T-helper 1 cell treated with Interleukin-12 subunit alpha and Interleukin-12 subunit beta and Interleukin-4 antibody, amounts not matched to agents 30 ng/mL and 1 ng/mL, for 36 hours (primary cell): ENCODE results near the gene CCP110. TPM values are rescaled to one million over a fixed set of nuclear protein-coding genes. Genes with fewer than 3 reads are reported as not detected.

Source experiments
- intact Hi-C: fragments of 100-400 bp; cut with micrococcal nuclease; formaldehyde crosslinking; loops from one replicate; pipeline ENCODE4 v1.15.1; 2024
- total RNA-seq: library from RNA; stranded (reverse); gene quantifications from 2 replicates; pipeline ENCODE4 v1.2.3, GENCODE V29; 2022

The CCP110 gene, protein sequence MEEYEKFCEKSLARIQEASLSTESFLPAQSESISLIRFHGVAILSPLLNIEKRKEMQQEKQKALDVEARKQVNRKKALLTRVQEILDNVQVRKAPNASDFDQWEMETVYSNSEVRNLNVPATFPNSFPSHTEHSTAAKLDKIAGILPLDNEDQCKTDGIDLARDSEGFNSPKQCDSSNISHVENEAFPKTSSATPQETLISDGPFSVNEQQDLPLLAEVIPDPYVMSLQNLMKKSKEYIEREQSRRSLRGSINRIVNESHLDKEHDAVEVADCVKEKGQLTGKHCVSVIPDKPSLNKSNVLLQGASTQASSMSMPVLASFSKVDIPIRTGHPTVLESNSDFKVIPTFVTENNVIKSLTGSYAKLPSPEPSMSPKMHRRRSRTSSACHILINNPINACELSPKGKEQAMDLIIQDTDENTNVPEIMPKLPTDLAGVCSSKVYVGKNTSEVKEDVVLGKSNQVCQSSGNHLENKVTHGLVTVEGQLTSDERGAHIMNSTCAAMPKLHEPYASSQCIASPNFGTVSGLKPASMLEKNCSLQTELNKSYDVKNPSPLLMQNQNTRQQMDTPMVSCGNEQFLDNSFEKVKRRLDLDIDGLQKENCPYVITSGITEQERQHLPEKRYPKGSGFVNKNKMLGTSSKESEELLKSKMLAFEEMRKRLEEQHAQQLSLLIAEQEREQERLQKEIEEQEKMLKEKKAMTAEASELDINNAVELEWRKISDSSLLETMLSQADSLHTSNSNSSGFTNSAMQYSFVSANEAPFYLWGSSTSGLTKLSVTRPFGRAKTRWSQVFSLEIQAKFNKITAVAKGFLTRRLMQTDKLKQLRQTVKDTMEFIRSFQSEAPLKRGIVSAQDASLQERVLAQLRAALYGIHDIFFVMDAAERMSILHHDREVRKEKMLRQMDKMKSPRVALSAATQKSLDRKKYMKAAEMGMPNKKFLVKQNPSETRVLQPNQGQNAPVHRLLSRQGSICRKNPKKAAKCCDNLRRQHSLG
- 30.8 and 39.1 TPM in 2 replicates for total RNA-seq

DNA sequence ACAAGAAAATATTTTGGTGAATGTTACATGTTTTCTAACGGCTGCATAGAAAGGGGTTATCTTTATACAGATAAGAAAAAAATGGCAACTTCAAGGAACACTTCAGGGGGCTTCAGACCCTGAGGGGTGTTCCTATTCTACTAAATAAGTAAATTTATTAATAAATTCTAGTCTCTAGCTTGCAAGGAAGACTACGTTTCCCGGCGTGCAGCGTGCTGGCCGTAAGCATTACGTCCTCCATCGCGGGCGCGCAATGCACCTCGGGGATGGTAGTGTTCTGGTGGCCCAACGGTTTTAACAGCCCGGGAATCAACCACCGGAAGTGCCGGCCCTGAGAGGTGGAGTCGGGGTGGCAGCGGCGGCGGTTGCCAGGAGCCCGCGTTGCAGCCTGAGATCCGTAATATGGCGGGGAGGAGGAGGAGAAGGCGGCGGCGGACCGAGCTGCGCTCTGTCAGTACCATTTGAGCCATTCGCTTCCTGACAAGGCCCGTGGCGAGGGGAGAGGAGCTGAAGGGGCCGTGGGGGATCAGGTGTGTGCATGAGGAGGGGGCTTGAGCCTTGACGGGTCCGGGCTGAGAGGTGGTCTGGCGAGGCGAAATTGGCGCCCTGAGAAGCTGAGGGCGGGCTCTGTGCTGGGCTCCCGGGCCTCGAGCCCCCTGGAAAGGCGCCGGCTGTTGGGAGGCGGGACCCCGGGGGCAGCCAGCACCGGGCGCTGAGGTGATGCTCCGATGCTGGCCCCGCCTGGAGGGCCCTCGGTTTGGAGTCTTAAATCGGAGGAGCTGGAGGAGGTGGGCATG lies at the start of gene CCP110:
Gene CCP110 (plus strand): TSS at position 384 of the 797 bp plus-strand sequence. CDS start 3,940 bp downstream, outside the sequence.
- intact Hi-C loops = loop anchor here (1.0 to 10.0 kb wide), 12 partner anchors 17 to 1634 kb away; partner anchors contain the start of genes ARL6IP1, COQ7, DCUN1D3 and IQCK

DNA sequence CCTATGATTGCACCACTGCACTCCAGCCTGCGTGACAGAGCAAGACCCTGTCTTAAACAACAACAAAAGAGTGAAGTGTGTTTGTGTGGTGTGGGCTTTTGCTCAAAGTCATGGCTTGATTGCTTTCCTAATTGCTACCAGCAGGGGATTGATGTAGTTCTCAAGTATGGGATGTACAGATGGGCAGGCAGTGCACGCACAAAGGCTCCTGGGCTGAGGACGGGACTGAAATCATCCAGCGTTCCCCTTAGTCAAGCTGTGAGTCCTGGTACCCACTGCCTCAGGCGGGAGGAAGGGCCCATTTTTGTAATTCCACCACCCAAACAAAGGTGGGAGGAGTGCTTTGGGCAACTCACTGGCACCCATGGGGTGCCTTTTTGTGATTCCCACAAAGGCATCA lies 49.1 kb upstream of the CCP110 start:
- intact Hi-C loops = no loop called here

DNA sequence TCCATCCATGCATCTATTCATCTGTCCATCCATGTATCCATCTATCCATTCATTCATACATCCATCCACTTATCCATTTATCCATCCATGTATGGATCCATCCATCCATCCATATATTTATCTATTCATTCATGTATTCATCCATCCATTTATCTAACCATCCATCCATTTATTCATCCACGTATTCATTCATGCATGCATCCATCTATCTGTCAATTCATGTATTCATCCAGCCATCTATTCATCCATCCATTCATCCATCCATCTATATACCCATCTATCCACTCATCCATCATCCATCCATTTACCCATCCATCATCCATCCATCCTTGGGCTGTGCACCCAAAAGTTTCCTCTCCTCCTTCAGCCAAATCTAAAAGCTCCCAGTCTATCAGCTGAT lies 45.2 kb upstream of the CCP110 start:
- intact Hi-C loops = no loop called here

DNA sequence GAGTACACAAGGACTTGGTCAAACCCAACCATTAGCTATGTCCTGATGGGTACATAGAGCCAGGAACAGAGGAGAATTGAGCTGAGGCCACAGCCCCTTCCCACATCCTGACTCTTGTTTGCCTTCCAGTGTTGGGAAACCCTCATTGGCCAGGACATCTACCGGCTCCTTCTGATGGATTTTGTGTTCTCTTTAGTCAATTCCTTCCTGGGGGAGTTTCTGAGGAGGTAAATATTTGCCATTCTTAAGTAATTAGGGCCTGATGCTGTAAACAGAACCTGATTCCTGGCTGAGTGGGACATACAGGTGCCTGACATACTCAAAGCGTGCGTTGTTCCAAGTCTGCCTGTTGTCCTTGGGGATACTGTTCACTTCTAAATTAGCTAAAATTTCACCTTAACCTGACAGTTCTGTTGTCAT lies 44.4 kb upstream of the CCP110 start:
- intact Hi-C loops = no loop called here

DNA sequence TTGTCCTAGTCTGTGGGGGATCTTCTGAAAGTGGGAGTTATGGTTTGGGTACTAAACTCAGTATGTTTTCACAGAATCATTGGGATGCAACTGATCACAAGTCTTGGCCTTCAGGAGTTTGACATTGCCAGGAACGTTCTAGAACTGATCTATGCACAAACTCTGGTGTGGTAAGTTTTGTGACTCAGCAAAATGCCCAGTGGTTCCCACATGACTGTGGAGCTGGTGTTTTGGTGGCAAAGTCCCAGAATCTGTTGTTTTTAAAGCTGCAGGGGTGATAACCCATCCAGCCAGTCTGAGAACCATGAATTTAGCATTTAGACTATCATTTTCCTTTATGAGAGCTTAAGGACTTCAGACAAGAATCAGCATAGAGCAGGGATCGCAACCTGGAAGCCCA lies 42.4 kb upstream of the CCP110 start:
- intact Hi-C loops = no loop called here

DNA sequence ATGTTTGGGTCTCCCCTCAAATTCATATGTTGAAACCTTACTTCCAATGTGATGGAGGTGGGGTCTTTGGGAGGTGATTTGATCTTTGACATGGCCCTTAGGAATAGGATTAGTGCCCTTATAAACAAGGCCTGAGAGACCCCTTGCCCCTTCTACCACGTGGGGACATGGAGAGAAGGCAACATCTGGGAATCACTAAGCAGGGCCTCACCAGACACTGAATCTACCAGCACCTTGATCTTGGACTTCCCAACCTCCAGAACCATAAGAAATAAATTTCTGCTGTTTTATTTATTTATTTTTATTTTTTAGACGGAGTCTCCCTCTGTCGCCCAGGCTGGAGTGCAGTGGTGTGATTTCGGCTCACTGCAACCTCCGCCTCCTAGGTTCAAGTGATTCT lies 42.0 kb upstream of the CCP110 start:
- intact Hi-C loops = no loop called here

DNA sequence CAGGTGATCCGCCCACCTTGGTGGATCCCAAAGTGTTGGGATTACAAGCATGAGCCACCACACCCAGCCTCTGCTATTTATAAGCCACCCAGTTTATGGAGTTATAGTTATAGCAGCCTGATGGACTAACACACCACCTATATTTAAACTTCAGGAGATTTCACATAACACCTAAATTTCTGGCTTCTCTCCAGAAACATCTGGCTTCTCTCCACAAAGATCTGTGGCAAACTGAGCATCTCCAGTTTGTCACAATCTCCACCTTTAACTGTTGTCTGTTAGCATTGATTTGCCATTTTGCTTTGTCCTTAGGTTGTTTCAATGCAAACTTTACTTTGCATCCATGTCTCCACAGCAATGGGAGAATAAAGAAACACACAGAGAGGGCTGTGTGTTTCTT lies 41.5 kb upstream of the CCP110 start:
- intact Hi-C loops = no loop called here

DNA sequence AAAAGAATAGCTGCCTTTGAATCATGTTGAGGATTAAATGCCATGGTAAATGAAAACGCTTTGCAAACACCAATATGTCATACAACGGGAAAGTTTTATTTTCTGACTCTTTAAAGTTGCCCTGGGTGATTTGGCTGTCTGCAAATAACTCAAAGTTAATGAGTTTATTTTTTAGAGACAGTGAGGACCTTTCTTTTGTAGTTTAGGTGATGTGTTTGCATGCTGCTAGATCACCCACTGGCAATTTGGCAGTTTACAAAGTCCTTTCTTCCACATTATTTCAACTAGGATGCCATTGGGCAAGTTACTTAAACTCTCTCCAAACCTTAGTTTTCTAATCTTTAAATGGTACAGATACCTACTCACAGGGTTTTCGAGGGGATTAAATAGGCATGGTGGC lies 39.6 kb upstream of the CCP110 start:
- intact Hi-C loops = no loop called here

DNA sequence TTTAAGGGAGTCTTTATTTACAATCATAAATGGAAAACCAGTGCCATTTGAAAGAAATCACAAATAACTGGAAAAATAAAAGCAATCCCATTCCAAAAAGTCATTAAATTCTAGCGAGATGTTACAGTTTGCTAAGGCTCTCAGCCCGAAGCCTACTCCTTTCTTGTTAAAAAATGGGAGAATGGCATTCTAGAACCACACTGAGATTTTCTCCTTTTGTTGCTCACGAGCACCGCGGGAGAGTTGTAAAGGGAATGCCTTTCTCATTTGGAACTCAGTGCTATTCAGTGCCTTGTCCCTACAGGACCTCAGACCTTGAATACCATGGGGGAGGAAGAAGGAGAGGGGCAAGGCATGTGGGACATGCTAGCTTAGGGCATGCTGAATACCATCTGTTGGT lies 38.1 kb upstream of the CCP110 start:
- intact Hi-C loops = no loop called here

DNA sequence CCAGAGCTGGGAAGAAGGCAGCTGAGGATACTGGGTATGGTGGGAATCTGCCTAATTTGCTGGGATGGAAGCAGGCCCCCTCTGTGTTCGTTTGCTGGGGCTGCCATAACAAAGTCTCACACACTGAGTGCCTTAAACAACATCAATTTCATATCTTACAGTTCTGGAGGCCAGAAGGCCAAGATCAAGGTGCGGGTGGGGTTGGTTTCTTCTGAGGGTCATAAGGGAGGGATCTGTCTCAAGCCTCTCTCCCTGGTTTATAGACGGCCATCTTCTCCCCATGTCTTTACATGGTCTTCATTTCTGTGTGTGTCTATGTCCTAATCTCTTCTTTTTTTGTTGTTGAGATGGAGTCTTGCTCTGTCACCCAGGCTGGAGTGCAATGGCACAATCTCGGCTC lies 37.7 kb upstream of the CCP110 start:
- intact Hi-C loops = no loop called here

DNA sequence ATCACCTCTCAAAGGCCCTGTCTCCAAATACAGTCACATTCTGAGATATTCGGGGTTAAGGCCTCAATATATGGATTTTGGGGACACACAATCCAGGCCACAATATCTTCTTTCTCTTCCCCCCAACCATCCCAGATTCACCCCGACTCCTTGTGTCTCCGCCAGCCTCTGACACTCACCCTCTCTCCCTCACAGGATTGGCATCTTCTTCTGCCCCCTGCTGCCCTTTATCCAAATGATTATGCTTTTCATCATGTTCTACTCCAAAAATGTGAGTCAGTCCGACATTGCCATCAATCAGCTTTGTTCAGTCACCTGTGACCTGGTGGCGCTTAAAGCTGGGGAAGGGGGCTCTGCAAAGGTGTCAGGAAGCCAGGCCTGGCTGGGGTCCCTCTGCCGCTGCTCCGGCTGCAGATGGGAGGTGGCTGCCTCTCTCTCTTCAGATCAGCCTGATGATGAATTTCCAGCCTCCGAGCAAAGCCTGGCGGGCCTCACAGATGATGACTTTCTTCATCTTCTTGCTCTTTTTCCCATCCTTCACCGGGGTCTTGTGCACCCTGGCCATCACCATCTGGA lies 36.9 kb upstream of the CCP110 start:
- intact Hi-C loops = no loop called here

DNA sequence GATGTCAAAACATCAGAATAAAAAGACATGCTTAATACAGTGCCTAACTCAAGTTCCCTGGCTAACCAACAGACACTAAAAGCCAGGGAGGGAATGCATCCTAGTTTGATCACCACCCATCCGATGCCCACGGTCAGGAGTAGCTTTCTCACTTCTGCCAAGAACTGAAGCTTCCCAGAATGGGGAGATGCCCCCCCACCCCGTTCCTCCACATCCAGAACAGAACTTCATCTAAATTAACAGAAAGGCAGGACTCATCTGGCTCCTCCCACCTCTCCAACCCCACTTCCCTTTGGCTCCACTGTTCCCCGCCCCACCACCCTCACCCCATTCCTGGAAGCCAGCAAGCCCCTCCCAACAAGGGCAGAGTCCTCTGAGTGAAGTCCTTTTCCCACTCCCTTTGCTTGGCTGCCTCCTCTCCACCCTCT lies 35.5 kb upstream of the CCP110 start:
- intact Hi-C loops = no loop called here

DNA sequence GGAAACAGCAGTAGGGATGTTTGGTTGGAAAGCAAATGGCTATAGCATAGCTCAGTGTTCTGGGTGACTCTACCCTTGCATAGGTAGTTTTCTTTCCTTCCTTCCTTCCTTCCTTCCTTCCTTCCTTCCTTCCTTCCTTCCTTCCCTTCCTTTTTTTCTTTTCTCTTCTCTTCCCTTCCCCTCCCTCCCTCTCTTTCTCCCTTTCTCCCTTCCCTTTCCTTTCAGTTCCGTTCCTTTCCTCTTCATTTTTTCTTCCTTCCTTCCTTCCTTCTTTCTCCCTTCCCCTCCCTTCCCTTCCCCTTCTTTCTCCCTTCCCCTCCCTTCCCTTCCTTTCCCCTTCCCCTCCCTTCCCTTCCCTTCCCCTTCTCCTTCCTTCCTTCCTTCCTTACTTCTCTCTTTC lies 33.1 kb upstream of the CCP110 start:
- intact Hi-C loops = no loop called here

DNA sequence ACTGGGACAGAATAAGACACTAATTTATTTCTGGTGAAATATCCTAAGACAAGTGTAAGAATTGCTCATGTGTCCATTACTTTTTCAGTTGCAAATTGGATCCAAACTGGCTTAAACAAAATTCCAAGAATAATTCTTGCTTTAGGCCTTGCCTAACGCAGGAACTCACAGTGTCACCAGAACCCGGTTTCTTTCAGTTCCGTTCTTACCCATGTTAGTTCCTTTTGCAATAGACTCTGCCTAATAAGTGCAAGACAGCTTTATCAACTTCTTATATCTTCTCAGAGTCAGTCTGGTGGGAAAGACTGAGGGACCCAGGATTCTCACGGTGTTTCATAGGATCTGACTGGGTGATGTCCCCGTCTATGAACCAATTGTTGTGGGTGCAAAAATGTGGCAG lies 26.6 kb upstream of the CCP110 start:
- intact Hi-C loops = no loop called here

DNA sequence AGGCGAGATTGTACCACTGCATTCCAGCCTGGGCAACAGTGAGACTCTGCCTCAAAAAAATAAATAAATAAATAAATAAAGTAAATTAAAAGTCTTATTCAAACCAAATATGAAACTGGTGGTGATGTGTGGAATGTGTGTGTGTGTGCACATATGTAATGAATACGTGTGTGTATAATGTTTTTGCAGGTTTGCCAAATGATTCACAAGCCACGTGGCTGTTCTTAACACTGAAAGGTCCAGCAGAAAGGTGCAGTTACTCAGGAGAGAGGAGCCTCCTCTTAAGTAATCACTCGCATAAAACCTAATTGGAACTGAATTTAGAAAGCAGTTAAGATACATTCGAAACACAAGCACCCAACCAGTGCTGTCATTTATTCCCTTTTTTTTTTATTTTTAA lies 24.7 kb upstream of the CCP110 start:
- intact Hi-C loops = no loop called here

DNA sequence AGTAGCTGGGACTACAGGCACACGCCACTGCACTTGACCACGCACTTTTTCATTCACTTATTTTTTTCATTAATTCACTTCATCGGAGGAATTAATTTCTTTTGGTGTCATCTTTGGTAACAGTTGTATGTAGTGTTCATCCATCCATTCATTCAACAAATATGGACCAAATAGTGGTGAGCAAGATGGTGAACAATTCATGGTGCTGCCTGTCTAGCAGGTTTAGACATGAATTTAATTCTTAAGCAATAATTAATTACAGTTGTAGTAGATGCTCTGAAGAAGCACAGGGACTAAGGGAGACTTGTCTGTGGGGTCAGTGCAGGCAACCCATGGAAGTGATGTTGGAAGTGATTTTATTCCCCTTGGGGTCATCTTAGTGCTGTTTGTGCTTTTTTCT lies 24.3 kb upstream of the CCP110 start:
- intact Hi-C loops = no loop called here

DNA sequence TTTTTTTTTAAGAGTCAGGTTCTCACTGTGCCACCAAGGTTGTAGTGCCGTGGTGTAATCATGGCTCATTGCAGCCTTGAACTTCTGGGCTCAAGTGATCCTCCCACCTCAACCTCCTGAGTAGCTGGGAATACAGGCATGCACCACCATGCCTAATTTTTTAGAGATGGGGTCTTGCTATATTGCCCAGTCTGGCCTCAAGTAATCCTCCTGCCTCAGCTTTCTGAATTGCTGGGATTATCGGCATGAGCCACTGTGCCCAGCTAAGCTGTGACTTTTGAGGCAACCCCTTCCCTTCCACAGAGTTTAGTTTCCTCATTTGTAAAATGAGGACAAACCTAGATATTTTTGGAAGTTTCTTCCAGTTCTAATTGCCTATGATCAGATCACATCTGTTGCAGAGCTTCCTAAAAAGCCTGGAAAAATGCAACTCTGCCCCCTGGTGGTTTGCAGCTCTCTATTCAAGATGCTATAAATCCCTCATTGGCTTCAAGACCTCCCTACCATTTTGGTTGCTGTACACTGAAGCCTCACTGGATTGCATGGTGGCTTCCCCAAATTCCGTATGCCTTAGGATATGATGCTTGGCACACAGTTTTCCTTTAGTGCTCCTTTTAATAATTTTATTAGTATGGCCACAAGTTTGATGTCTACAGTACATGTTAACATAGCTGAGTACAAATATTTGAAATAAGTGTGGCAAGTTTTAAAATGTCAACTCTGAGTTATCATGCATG lies 21.2 kb upstream of the CCP110 start:
- intact Hi-C loops = loop anchor here (1.0 to 5.0 kb wide), 5 partner anchors 21 to 416 kb away; partner anchors contain the start of genes CCP110 and SYT17

DNA sequence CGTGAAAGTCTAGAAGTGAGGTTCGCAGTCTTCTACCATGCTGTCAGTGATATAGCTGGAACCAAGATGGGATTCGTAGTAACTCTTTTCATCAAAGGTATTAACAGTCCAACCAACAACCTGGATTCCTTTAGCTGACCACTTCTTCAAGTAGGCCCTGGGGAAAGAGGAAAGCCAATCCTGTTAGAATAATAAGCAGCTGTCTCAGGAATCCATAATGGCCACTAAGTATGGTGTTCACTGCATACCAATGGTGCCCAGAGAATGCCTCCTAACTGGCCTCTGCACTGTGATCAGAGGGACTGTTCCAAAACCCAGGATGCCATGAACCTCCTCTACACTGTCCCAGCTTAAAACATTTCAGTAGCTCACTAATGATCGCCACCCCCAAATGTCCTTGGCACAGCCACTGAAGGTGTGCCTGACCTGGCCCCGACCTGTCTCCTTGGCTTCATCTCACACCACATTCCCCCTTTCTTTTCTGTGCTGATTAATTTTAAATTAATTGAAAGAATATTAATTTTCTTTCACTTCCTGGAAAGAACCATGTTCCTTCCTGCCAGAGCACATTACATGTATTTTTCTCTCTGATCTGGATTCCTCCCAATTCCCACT lies 20.2 kb upstream of the CCP110 start:
- intact Hi-C loops = loop anchor here (5.0 kb wide), 2 partner anchors 281 to 336 kb away; partner anchors contain the start of gene SYT17

DNA sequence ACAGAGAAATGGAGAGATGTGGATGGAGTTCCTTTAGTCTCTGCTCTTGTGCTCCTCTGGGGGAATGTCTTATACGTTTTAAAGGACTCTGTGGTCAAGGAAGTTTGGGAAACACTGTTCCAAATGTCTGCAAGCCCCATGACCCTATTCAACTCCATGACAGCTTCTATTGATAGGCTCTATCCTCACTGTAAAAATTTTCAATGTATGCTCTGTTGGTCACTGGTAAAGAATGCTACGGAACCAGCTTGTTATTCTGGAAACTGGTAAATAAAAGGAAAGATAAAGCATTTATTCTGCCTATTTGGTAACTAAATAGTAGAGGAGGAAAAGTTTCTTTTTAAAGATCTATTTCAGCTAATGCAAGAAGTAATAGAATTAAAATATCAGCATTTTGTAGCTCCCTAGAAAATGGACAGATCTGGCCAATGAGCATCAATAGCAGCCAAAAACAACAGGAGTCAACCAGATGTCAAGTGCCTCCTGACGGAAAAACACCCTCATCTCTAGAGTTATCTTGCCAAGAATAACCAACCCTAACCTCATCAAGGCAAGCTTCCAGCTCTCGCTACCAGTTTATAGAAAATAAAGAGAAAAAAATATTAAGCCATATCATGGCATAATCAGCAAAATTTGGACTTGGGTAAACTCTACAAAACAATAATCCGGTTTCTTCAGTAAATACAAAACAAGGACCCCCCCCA lies 18.0 kb upstream of the CCP110 start:
- intact Hi-C loops = no loop called here
